Renal cortex interstitium (tissue), 11 donors: Measurements from ENCODE around the gene TAS1R3. TPM values are rescaled to one million over a fixed set of nuclear protein-coding genes. Genes with fewer than 3 reads are reported as not detected.

Source experiments
- DNase-seq, 11 donors: peaks; one replicate each; pipeline ENCODE4 v3.0.0-alpha.2; 2013; ENCODE audit warnings: low read depth in 9 of 11, low spot score in 4 of 11; ENCODE audit errors: extremely low read depth in 1 of 11
- polyA plus RNA-seq, 3 donors: library from polyadenylated mRNA; unstranded; fragments of 120-200 nt; gene quantifications; one replicate each; pipeline ENCODE4 v1.2.1, GENCODE V29; 2013; ENCODE audit not compliant: insufficient read length in 3 of 3

Gene TAS1R3
- polyA plus RNA-seq, 3 donors, result 0.31 to 0.52 (median 0.47) TPM

DNA sequence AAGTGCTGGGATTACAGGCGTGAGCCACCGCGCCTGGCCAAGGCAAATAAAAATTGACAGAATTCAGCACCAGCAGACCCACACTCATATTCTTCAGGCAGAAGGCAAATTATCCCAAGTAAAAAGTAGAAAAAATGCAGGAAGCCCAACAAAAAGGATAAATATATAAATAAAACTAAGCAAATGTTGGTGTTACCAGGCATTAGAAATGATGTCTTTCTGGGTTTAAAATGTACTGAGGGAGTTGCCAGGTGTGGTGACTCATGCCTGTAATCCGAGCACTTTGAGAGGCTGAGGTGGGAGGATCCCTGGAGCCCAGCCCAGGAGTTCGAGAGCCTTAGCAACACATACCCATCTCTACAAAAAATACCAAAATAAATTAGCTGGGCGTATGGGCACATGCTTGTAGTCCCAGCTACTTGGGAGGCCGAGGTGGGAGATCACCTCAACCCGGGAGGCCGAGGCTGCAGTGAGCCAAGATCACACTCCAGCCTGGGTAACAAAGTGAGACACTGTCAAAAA lies 12.9 kb upstream of the TAS1R3 start:
- DNase-seq, result no peak

DNA sequence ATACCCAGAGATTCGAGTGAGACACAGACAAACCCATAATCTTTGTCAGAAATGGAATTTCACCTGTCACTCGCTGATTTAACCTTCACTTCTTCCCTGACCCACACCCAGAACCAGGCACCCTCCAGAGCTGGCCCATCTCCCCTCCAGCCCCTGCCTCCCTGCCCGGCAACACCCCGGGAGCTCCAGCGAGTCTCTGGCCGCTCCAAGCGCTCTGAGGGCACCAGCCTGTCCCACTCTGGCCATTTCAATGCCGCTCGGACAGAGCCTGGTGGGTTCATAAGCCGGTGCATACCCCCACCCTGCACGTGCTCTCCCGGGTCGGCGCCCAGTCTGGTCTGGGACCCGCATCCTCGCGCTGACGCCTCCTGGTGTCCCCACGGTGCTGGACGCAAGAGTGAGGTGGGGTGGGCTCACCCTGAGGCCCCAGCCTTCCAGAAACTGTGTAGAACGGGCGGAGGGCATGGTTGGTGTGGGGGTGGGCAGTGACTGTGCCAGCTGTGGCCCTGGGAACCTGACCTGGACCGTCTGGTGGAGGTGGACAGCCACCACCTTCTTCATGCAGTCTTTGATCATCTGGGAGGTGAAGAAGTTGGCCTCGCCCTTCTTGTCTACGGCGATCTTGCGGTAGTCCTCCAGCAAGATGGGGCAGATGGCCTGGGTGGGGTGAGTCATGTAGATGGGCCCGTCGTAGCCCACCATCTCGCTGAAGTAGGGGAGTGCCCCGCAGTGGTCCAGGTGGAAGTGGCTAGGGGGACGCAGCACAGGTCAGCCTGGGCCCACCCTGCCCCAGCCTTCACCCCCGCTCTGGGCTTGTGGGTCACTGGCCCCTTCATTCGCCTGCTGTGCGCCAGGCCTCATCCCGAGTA lies 12.1 kb upstream of the TAS1R3 start:
- no peak for DNase-seq

GRCh38 chr1:1319646-1319941 lies 11.5 kb upstream of the TAS1R3 start:
- no peak for DNase-seq

- no peak for DNase-seq
Measured at GRCh38 chr1:1320666-1321448, 10.2 kb upstream of the TAS1R3 start.

GRCh38 chr1:1321477-1321876 lies 9.6 kb upstream of the TAS1R3 start:
- no peak for DNase-seq

GRCh38 chr1:1322418-1322817 lies 8.7 kb upstream of the TAS1R3 start:
- DNase-seq, result no peak

DNA sequence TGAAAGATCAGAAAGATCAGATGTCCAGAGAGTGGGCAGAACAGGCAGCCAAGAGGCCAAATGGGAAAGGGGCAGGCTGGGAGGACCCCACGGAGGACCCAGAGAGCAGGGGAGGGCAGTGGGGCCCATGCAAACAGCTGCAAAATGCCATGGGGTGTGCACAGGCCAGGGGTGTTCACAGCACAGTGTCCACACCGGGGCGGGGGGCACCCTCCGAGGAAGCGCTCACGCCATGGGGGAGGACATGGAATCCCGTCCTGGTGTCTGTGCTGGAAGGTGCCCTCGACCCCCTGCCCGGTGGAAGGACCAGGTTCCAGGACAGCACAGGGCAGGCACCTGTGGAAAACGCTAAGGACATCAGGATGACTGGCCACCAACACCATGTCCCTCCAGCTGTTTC lies 8.1 kb upstream of the TAS1R3 start:
- DNase-seq, result no peak

DNA sequence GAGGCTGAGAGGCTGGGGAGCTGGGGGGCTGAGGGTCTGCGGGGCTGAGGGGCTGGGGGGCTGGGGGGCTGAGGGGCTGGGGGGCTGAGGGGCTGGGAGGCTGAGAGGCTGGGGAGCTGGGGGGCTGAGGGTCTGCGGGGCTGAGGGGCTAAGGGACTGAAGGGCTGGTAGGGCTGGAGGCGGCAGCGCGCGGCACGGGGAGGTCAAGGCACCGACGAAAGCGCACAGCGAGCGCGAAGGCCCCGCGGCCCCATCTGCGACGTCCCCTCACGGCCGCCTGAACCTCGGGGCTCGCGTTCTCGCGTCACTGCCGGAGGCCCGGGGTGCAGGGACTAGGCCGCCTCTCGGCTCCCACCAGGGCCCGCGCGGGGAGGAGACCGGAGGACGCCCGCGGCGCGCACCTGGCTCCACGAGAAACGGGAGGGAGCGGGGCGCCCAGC lies 7.0 kb upstream of the TAS1R3 start:
- DNase-seq, result no peak

DNA sequence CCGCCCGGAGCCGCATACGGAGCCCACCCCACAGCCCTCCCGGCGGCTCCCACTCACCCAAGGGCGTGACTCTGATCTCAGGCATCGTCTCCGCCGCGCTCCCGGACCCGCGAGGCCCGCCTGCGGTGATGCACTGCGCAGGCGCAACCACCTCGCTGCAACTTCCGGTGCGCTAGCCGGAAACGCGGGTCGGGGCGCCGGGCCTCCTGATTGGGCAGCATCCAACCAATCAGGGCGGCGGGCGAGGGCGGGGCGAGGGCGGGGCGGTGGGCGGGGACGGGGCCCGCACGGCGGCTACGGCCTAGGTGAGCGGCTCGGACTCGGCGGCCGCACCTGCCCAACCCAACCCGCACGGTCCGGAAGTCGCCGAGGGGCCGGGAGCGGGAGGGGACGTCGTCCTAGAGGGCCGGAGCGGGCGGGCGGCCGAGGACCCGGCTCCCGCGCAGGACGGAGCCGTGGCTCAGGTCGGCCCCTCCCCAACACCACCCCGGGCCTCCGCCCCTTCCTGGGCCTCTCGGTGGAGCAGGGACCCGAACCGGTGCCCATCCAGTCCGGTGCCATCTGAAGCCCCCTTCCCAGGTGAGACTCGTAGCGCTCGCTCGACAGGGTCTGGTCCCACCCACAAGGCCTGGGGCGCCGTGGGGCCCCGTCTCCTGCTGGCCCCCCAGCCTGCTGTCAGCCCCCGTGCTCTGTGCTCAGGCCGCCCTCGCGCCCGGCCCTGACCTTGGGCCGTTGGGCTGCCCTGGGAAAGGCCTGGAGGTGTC lies 6.4 kb upstream of the TAS1R3 start, which contains the start of the genes CPTP and INTS11:
Gene CPTP, plus strand, starts transcription at position 279 of the 764 bp plus-strand sequence. CDS start 2,109 bp downstream, outside the sequence.
Gene INTS11, minus strand, starts transcription at position 137 of the 764 bp plus-strand sequence. Its CDS starts 52 bp downstream, at position 85.
- DNase-seq, result peak in 10 of 11 donors; percentile 62 to 91 (median 84)

DNA sequence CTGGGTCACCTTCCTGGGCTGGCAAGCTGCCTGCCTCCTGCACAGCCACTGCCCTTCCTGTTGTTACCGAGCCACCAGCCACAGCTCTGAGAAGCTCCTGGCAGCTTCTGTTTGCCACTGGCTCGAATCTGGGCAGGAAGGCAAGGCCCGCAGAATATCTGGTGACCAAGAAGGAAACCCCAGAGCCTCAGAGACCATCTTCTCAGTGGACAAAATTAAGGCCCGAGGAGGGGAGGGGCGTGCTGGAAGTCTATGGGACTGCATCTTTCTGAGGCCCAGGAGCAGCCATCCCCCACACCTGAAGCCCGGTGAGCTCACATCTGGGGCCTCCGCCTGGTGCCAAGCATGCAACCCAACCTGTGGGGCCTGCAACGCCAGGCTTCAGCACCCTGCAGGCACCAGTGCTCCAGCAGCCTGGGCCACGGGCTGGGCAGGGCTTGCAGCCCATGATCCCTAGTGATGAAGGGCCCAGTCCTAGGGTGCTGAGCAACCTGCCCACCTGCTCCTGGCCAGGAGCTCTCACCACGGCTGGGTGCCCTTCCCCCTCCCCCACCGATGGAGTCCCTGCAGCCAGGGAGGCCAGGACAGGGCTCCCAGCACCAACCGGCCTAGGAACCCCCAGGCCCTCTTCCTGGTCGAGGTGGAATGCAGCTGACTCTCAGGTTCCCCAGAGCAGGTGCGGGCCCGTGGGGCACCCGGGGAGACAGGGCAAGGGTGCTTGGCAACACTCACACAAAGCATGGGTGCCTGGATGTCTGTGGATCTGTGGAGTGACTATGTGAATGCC lies 5.6 kb upstream of the TAS1R3 start:
- no peak for DNase-seq

- DNase-seq, result no peak
Measured at GRCh38 chr1:1326075-1326605, 4.9 kb upstream of the TAS1R3 start.

GRCh38 chr1:1327291-1327690 lies 3.8 kb upstream of the TAS1R3 start:
- DNase-seq, result no peak

GRCh38 chr1:1328254-1328653 lies 2.8 kb upstream of the TAS1R3 start:
- no peak for DNase-seq

DNA sequence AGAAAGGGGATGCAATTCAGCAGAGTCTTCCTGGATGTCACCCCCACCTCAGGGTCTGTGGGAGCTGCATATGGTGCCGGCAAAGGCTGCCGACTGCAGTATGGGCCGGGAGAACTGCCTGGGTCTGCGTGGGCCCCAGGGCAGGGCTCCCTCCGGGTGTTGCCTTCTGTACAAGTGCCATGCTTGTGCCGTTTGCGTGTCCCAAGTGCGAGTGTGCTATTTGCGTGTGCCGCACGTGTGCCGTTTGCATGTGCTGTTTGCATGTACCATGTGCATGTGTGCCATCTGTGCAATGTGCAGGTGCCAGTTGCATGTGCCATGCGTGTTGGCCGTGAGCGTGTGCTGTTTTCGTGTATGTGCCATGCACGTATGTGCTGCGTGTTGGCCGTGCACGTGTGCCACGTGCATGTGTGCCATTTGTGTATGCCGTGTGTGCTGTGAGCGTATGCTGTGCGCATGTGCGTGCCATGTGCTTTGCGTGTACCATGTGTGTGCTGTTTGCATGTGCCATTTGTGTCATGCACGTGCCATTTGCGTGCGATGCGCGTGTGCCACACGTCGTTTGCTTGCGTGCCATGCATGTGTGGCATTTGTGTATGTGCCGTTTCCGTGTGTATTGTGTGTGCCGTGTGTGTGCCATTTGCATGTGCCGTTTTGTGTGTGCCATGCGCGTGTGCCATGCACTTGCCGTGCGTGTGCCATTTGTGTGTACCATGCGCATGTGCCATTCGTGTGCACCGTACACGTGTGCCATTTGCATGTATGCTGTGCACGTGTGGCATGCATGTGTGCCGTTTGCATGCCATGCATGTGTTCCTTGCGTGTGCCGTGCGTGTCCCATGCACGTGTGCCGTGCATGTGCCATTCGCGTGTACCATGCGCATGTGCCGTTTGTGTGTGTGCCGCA lies 1.5 kb upstream of the TAS1R3 start:
- no peak for DNase-seq

DNA sequence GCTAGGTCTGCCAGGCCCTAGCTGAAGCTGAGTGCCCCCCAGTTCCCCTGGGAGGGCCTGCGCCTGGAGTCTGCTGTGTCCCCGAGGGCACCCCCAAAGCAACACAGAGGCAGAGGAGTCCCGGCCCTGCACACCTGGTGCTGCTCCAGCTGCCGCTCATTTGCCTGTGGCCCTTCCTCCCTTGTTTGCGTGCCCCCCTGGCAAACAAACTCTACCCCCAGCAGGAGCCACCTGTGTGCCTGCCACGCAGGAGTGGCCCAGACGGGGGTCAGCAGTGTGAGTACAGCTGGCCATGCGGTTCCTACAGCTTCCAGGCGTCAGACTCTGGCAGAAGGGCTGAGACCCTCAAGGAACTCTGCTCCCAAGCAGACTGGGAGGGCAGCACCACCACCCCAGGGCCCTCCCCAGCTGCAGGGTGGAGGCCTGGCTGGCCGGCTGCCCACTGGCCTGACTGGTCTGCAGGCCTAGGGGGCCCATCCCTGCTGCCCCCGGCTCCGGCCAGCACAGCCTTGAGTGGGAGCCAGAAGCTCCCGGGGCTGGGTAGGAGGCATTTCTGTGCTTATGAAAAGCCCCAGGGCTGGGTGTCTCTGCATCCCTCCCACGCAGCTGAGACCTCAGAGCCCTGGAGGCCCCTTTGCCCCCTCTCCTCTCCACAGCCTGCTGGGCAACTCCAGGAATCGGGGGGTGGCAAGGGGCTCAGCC lies 563 bp upstream of the TAS1R3 start:
- DNase-seq, result no peak

DNA sequence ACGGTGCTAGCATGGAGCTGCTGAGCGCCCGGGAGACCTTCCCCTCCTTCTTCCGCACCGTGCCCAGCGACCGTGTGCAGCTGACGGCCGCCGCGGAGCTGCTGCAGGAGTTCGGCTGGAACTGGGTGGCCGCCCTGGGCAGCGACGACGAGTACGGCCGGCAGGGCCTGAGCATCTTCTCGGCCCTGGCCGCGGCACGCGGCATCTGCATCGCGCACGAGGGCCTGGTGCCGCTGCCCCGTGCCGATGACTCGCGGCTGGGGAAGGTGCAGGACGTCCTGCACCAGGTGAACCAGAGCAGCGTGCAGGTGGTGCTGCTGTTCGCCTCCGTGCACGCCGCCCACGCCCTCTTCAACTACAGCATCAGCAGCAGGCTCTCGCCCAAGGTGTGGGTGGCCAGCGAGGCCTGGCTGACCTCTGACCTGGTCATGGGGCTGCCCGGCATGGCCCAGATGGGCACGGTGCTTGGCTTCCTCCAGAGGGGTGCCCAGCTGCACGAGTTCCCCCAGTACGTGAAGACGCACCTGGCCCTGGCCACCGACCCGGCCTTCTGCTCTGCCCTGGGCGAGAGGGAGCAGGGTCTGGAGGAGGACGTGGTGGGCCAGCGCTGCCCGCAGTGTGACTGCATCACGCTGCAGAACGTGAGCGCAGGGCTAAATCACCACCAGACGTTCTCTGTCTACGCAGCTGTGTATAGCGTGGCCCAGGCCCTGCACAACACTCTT lies 1.1 kb downstream of the TAS1R3 start:
- no peak for DNase-seq
